ENCODE results near the gene CACNG8.

Gene CACNG8

DNA sequence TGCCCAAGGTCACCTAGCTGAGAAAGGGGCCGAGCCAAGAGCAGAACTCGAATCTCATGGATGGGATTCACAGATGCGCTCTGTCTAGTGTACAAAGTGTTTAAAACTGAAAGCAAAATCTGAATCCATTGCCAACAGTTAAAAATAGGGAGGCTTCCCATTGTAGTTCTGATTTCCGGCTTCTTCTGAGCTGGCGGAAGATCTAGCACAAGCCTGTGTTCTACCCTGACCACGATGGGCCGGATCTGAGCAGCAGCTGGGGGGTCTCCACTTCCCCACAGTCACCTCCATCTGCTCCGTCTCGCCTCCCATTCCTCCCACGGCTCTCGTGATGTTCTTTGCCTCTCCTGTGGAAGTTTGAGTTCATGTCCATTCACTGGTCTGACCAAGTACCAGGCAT lies 2.4 kb downstream of the CACNG8 start:
- no peak for DNase-seq

DNA sequence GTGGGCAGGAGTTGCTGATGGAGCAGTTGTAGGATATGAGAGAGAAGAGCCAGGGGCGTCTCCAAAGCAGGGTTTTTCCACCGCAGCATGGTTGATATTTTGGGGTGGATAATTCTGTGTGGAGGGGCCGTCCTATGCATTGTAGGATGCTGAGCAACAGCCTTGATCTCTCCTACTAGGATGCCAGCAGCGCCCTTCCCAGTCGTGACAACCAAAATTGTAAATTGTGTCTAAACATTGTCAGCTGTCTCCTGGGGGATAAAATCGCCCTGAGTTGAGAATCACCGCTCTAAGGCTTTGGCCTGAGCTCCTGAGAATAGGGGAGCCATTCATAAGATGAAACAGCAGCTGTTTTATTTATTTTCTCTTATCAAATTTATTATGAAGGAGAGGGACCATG lies 4.2 kb downstream of the CACNG8 start:
- no peak for DNase-seq

DNA sequence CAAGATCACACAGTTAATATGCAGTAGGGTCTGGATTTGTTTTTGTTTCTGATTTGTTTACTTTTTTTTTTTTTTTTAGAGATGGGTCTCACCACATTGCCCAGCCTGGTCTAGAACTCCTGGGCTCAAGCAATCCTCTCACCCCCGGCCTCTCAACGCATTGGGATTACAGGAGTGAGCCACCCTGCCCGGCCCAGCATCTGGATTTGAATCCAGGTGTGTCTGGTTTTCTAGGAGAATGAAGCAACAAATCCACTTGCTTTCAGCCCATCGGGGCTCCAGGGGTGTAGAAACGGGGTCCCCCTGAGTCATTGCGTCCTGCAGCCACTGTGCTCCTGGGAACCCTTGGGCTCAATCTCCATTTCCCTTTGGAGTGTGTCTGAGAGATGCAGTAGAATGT lies 6.6 kb downstream of the CACNG8 start:
- DNase-seq: no peak

DNA sequence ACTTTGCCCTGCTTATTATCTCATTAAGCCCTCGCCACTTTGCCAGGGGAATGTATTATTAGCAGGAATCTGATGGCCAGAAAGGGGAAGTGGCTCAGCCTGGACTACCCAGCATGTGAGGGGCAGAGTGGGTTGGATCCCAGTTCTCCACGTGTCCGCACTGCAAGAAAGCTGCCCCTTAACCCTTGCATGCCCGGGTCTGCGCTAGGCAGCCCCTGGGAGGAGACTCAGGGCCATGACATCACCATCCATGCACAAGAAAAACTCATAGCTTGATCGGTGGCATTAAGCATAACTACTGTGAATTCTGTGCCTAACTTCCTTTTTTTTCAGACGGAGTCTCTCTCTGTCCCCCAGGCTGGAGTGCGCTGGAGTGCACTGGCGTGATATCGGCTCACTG lies 8.9 kb downstream of the CACNG8 start:
- DNase-seq: no peak

DNA sequence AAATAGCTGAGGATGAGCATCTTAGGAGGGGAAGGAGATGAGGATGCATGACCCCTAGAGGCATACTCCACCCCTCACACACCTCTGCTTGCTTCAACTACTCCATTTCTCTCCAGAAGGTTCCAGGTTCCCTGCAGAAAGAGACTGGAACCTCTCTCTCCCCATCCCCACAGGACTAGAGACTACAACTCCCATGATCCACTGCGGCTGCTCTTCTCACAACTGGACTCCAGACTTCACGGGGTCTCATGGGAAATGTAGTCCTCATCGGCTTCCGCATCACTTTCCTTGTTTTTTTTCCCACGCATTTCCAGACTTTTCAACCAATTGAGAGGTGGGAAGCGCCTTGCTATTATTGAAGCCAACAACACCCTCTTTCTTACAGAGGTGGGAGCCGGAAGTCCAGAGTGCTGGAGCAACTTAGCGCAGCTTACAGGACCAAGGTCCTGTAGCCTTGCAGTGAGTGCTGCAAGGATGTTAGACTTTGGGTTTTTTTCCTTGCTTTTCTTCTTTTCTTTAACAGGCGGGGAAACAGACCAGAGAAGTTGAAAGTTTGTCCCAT lies 14.8 kb downstream of the CACNG8 start:
- DNase-seq: no peak

DNA sequence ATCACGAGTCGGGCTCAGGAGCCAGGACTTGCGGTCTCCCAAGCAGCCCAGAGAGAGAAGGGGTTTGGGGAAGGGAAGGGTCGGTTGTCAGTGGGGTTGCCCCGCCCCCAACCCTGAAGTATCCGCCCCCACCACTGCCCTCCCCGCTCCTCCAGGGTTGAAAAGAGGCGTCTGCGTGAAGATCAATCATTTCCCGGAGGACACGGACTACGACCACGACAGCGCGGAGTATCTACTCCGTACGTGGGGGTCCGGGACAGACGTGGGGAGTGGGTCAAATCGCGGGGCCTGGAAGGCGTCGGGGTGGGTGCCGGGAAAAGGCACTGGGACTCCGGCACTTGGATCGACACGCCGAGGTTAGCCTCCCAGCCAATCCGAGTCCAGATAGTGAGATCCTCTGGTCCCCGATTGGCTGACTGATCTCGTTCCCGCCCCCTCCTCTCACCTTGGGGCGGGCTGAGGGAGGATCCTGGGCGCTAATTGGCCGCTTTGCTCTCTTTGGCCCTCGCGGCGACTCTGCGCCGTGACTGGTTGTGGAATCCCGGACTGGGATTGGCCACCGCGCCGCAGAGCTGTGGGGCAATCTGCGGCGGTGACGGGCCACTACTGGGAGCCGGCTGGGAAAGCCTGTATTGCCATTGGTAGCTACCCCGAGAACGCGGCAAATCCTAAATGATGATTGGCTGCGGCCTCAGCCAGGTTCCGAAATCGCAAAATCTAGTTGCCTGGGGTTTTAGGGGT lies 15.4 kb downstream of the CACNG8 start:
- DNase-seq: no peak

DNA sequence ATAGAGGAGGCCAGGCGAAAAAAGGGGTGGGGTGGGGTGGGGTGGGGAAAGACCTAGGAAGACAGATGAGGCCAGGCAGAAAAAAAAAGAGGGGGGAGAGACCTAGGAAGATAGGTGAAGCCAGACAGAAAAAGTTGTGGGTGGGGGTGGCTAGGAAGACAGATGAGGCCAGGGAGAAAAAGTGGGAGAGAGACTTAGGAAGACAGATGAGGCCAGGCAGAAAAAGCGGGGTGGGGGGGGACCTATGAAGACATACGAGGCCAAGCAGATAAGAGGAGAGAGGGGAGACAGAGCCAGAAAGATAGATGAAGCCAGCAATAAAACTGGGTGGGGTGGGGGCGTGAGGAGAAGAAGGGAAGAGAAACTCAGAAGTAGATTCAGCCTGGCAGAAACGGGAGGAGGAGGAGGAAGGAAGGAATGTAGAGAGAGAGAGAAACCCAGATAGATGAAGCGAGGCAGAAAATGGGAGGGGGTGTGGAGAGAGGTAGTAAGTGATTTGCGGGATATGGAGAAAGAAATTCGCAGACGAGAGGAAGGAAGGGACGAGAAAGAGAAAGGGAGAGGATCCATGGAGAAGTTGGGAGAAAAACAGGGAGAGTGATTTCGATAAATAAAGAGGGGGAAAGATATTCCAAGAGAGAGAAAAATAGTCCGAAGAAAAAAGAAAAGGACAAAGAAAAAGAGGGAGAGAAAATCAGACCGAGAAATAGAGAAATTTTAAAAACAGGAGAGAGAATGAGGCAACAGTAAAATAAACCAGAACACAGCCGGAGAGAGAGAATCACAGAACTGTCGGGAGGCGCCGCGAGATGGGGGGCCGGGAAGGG lies 16.5 kb downstream of the CACNG8 start:
- no peak for DNase-seq

DNA sequence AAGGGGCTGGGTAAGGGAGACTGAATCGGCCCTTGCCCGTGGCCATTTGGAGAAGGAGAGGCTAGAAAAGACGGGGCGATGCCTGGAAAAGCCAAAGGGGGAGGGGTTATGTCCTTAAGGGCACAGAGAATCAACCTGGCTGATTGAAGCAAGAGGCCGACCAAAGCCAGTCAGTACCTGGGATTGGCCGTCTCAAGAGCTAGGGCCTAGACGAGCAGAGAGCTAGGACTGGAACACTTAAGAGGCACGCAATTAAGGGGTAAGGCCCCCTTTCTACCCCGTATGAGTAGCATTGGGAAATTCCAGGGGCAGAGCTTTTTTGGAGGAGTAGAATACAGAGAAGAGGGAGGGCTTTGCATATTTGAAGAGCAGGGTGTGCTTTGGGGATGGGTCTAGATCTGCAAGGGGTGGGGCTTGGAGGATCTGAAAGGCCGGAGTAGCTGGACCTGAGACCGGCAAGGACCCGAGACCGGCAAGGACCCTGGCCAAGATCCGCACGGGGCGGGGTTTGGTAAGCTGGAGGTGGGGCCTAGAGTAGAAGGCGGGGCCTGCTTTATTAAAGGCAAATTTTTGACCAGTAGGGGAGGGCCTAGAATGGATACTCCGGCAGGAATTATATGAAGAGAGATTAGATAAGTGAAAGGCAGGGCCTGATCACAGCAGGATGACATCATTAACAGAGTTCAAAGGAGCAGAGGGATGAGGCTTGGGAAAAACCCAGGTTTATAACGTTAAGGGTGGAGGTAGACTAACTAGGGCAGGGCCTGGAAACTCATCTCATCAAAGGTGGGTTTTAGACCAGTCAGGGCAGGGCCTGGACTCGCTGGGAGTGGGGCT lies 18.0 kb downstream of the CACNG8 start:
- no peak for DNase-seq

DNA sequence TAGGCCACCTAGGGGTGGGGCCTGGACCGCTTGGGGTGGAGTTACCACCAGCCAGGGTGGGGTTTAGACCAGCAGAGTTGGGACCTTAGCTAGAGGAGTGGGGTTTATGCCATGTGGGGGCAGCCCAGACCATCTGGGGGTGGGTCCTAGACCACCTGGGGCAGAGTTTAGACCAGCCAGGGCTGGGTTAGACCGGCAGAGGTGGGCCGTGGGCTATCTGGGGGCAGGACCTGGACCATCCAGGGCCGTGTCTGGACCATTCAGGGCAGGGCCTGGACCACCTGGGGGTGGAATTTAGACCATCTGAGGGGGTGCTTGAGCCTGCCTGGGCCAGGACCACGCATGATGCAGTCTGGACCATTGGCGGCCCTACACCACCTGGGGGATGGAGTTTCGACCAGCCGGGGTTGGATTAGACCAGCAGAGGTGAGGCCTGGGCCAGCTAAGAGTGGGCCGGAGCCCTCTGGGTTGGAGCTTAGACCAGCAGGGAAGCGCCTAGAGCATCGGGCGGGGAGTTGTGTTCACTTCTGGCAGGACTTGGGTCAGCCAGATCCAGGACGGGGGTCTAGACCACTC lies 18.7 kb downstream of the CACNG8 start:
- no peak for DNase-seq

DNA sequence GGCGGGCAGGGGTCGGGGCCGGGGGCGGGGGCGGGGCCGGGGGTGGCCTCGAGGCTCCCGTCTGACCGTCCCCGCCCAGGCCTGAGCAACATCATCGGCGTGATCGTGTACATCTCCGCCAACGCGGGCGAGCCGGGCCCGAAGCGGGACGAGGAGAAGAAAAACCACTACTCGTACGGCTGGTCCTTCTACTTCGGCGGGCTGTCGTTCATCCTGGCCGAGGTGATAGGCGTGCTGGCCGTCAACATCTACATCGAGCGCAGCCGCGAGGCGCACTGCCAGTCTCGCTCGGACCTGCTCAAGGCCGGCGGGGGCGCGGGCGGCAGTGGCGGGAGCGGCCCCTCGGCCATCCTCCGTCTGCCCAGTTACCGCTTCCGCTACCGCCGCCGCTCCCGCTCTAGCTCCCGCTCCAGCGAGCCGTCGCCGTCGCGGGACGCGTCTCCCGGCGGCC lies 19.3 kb downstream of the CACNG8 start:
- no peak for DNase-seq

DNA sequence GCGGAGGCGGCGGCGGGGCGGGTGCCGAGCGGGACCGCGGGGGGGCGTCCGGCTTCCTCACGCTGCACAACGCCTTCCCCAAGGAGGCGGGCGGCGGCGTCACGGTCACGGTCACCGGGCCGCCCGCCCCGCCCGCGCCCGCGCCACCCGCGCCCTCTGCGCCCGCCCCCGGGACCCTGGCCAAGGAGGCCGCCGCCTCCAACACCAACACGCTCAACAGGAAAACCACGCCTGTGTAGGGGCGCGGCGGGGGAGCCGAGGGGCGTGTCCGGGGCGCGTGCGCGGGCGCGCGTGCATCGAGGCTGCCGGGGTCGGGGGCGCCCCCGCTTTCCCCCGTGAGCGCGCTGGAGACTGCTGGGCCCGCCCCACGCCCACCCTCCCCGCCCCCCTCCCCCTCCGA lies 19.9 kb downstream of the CACNG8 start:
- no peak for DNase-seq

DNA sequence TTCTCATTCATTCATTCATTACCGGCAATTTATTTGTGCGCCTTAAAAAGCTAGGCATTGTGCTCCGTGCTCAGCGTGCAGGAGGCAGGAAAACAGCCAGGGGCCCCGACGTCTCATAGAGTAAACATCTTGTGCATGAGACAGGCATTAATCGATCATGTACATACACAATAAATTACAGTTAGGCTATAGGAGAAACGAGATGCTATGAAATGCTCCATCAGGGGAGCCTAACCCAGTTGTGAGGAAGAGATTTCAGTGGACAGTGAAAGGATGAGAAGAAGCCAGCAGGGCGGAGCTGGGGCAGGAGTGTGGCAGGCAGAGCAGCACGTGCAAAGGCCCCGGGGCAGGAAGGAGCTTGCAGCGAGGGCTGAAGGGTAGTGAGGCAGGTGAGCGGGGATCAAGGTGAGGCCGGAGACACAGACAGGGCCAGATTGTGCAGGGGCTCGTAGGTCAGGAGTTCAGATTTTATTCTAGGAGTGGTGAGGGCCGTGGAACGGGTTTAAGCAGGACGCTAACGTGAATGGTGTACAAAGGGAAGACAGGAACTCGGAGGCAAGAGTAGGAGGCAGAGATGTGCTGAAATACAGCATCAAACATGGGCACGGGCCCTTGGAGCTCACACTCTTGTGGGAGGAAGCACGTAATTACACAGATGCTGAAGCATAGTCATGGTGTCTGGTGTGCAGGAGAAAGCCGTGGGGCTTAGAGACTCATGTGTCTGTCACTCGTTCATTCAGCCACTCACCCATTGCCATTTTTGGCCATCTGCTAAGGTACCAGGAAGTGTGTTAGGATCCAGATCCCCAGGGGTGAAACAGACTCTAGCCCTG lies 20.9 kb downstream of the CACNG8 start:
- no peak for DNase-seq

DNA sequence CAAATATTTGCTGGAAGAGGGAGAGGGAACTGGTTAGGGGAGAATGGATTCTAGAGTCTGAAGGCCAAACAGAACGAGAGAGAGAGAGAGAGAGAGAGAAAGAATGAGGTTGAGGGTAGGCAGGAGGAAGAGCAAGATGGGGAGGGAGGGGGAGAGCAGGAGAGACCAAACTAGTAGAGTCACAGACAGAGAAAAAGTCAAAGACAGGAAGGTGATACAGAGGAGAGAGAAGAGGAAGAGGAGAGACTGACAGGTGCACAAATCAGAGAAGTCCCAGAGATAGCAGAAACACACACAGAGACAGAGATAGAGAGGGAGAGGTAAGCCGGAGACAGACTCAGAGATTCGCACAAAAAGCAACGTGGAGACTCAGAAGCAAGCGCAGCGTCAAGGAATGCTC lies 23.1 kb downstream of the CACNG8 start:
- DNase-seq: no peak

DNA sequence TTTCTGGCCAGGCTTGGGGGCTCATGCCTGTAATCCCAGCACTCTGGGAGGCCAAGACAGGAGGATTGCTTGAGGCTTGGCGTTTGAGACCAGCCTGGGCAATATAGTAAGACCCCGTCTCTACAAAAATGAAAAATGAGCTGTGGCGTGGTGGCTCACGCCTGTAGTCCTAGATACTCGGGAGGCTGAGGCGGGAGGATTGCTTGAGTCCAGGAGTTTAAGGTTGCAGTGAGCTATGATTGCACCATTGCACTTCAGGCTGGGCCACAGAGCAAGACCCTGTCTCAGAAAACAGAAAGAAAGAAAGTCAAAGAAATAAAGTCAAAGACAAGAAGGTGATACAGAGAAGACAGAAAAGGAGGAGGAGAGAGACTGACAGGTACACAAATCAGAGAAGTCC lies 26.2 kb downstream of the CACNG8 start:
- DNase-seq: no peak

DNA sequence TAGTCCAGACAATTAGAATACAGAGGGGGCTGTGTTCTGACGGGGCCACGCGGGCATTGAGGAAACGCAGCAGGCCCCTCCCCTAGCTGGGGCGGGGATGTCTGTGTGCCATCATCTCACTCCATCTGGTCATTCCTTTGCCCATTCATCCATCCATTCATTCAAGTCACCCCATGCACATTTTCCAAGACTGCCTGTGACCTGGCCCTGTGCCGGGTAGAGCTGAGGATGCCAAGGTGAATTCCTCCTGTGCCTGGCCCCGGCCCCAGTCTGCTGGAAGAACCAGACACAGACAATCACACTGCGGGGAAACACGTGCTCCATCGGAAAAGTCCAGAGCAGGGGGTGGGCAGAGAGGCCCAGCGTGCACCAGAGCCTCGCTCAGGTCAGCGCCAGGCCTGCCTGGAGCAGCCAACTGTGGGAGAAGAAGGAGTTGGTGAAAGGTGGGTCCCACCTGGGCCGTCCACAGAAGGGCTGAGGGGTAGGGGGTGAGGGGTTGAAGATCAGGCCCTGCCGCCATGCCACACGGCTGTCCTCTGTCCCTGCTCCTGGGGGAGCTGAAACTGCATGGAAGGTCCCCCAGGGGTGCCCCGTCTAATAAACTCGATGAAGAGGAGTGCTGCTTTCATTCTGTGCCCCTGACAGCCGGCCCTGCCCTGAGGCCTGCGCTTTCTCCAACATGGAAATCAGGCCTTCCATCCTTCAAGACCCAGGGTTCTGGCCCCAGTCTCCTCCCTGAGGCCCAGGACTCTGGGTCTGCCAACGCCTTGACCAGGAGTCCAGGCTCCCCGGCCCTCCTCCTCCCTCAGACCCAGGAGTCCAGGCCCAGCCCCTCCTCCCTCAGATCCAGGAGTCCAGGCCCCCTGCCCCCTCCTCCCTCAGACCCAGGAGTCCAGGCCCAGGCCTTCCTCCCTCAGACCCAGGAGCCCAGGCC lies 27.1 kb downstream of the CACNG8 start:
- DNase-seq: no peak

DNA sequence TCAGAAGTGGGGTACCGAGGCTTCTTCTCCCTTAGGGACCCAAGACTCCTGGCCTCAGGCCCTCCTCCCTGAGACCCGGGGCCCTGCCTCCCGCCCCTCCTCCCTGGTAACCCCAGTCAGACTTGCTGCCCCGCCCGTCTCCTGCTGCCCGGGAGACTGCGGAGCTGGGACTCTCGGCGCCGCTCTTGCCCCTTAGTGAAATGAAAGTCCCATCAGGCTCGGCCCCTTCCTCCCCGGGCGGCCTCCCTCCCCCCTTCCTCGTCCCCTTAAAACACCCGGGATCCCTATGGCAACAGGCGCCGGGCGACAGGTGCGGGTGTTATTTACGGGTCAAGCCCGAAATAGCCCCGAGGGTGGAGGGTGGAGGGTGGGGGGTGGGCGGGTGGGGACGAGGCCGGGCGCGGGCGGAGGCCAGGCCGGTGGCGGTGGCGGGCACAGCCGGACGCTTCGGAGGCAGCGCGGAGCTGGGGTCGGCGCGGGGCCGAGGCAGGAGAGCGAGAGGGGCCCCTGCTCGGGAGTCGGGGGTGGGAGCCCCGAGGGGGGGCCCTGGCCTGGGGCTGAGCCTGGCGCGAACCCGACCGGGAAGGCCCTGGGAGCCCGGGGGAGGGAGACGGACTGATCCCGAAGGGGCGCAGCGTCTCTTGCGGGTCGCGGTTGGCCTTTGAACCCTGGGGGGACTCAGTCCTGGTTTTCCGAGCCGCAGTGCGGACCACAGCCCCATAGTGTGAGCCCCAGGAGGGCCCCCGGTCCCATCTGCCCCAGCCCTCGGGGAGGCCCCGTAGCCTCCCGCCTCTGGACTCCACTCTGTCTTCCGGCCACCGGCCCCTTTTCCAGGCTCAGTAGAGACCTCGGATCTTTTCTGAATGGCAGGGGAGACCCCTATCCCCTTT lies 28.7 kb downstream of the CACNG8 start, which contains the start of gene CACNG6:
Gene CACNG6 (plus strand): TSS at position 414 of the 890 bp plus-strand sequence. CDS start 1,241 bp downstream, outside the sequence.
- no peak for DNase-seq

DNA sequence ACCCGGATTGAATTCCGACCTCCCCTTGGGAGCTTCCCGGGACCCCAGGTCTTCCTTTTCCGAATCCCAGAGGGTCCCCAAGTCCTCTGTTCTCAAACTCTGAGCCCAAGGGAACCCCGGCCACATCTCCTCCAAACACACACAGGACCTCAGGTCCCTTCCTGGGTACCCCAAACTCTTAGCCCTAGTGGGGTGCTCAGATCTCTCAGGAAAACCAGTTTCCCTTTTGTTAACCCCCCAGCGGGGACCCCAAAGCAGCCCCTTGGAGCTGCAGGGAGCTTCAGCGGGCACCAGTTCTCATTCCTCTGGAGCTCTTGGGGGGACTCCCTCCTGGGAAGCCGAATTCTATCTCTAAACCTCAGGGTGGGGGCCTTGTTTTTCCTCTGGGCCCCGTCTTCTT lies 29.5 kb downstream of the CACNG8 start:
- DNase-seq: no peak

DNA sequence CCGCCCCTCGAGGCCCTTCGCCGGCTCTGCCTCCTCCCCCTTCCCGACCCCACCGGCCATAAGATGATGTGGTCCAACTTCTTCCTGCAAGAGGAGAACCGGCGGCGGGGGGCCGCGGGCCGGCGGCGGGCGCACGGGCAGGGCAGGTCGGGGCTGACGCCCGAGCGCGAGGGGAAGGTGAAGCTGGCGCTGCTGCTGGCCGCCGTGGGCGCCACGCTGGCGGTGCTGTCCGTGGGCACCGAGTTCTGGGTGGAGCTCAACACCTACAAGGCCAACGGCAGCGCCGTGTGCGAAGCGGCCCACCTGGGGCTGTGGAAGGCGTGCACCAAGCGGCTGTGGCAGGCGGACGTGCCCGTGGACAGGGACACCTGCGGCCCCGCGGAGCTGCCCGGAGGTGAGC lies 30.1 kb downstream of the CACNG8 start:
- no peak for DNase-seq

DNA sequence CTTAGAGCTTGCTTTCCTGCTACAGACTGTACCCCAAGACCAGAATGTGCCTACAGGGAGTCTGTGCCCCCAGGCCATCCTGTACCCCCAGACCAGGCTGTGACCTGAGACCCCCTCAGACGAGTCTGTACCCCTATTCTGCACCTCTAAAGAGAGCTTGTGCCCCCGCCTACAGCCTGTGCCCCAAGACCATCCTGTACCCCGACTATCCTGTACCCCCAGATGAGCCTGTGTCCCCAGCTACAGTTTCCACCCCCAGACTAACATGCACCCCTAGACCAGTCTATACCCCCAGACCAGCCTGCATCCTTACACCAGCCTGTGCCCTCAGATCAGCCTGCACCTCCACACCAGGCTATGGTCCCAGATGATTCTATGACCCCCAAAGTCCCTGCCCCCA lies 30.7 kb downstream of the CACNG8 start:
- DNase-seq: no peak

Data from COR-L47 (cell line).